Activated CD4-positive, alpha-beta T cell treated with anti-CD3 and anti-CD28 coated beads, Interleukin-2, amount 50 U/mL, for 24 hours (primary cell): ENCODE results near the gene SDHA.
"Not testable (repeated sequence)": the region's sequence is repeated elsewhere in the genome, so short reads cannot be mapped to it uniquely, and the experiment has no call there.

Experiments used
- DNase-seq, 2 donors: peaks; one replicate each; pipeline ENCODE4 v3.0.0-alpha.2; 2020; ENCODE audit warnings: low read depth in 1 of 2, low spot score in 1 of 2

The SDHA gene

DNA sequence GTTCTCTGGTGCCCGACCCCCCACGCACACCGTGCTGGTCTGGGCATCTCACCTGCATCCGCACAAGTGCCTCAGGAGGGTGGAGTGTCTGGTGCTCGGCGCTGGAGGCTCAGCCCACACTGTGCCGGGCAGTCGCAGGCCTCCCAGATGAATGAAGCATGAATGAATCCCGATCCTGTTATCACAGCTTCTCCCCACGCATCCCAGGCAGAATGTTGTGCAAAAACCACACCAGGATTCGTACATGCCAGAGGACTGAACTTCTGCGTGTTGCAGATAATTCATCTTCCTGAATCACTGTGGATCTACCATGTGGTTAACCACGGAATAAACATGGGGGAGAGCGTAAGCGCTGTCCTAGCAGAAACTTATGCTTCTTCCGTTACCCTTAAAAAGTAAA, 78.8 kb downstream of the SDHA start:
- not testable (repeated sequence) for DNase-seq

DNA sequence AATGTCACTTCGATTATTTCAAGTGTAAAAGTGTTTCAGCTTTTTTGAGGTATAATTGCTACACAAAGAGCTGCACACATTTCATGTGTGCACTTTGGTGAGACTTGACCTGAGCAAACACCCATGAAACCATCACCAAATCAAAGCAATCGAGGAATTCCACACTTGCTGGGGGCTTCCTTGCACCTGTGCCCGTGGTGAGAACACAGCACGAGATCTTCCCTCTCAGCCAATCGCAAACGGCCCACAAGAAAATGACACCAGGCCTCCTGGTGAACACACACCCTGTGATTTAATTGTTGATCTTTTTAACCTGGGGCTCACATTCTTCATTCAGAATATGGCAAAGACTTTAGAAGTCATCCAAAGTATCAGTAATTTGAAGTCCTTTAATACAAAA, 79.3 kb downstream of the SDHA start:
- DNase-seq = not testable (repeated sequence)

GRCh38 chr5:297991-298736, 80.0 kb downstream of the SDHA start:
- not testable (repeated sequence) for DNase-seq

GRCh38 chr5:298737-299125, 80.6 kb downstream of the SDHA start:
- no peak for DNase-seq

- not testable (repeated sequence) for DNase-seq
Observed at GRCh38 chr5:299921-300320, 81.8 kb downstream of the SDHA start.

GRCh38 chr5:300691-301435, 82.7 kb downstream of the SDHA start:
- DNase-seq = not testable (repeated sequence)

GRCh38 chr5:302416-302815, 84.3 kb downstream of the SDHA start:
- not testable (repeated sequence) for DNase-seq

- no peak for DNase-seq
Observed at GRCh38 chr5:302966-303365, 84.8 kb downstream of the SDHA start.

DNA sequence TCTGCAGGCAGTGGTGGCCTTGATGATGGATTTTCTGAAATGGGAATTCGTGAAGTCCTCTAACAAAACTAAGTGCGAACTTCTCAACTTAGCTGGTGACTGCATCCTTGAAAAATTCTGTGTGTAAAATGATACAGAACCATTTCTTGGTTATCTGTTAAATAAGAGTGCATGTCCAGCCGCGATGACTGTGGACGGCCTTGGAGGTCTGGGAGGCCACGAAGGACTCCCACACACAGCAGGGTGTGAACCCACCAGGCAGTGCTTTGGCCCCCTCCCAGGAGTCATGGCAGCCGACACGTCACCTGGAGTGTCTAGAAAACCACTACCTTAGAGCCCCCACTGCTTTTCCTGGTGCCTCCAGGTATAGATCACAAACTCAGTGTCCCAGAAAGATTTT, 85.6 kb downstream of the SDHA start:
- not testable (repeated sequence) for DNase-seq

DNA sequence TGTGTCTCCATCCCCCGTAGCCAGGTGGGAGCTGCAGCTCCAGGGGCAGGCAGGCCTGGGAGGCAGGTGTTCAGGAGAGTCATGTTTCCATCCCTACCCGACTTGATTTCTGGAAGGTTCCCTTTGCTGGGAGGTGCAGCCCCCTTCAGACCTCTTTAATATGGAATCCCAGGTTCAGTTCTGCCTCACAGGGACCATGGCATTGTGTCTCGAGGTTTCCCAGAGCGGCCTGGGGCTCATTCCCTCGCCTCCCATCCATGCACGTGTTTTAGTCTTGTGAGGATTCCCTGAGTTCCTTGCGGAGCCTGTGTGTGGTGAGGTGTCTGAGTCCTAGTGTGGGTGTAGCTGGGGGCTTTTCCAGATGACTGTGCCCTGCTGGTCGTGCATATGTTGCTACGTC, 86.9 kb downstream of the SDHA start:
- no peak for DNase-seq

GRCh38 chr5:305459-305858, 87.3 kb downstream of the SDHA start:
- no peak for DNase-seq

DNA sequence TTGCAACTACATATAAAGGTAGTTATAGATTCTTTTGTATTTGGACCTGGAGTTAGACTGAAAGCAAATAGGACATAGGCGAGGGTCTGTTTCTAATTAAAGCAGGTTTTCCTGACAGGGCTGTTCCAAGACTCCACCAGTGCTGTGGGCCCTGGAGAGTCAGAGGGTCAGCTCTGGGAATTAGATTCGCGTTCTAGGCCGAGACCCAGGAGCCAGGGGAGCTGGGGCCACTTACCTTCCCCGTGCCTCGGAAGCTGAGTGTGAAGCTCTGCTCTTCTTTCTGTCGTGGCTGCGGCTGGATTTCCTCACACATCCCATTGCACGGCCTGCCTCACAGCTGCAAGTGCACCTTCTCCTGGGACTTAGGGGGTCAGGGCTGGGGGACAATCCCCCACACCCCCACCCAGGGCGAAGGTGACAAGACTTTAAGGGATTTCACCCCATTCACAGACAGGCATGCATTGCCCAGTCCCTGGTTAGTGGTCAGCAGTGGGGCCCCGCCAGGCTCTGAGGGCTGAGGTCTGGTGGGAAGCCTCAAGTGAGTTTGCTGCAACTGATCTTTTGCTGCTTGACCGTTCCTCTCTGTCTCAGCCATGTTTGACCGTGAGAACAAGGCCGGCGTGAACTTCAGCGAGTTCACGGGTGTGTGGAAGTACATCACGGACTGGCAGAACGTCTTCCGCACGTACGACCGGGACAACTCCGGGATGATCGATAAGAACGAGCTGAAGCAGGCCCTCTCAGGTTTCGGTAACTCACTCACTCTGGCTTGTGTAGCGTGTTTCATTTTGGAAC, 88.1 kb downstream of the SDHA start:
- DNase-seq = no peak
